ENCODE results near the gene CALY. TPM values are rescaled to one million over a fixed set of nuclear protein-coding genes. Genes with fewer than 3 reads are reported as not detected.
A peak's percentile ranks its signal among the peaks of the same experiment; 100 is the strongest.

The CALY gene
- polyA plus RNA-seq, 1 of the 3 experiments (the other 2 are of a cell fraction): 3.3 TPM

DNA sequence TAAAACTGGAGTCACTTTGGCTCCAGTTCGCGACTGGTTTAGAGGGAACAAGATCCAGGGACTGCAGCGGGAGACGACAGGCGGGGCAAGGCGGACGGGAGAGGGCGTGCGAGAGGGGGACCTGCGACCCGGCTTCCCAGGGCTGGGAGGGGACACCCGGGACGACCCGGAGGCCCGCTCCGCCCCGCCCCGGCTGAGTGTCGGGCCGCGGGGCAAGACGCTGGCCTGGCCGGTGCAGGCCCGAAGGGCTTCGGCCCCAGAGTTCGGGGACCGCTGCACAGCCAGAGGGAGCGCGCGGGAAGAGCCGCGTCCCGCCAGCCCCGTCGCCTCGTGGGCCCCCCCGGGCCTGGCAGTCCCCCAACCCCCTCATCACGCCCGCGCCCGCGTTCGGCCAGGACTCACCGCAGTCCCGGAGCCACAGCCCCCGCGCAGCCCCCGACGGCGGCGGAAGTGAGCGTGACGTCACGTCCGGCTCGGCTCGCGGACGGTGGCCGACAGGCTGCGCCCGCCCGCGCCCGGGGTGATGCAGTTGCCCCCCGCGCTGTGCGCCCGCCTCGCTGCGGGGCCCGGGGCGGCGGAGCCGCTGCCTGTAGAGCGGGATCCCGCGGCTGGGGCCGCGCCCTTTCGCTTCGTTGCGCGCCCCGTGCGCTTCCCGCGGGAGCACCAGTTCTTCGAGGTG, 28.1 kb downstream of the CALY start, which contains the start of the genes TUBGCP2 and ZNF511 (continued):
- no peak; a peak in 1 of 4 replicates for TF ChIP-seq EP300 (IDR thresholded peaks at IDR 0.05; ENCODE audit: borderline replicate concordance in 1 of 2, low read depth in 1 of 2, low read length in 1 of 2)
- TF ChIP-seq MXI1 (IDR thresholded peaks at IDR 0.05; ENCODE audit: low read depth, low read length): no peak
- TF ChIP-seq TCF12 (IDR thresholded peaks at IDR 0.05): no peak
- TF ChIP-seq TEAD4 (IDR thresholded peaks at IDR 0.05; ENCODE audit: borderline replicate concordance, insufficient read depth): no peak
- no peak for TF ChIP-seq RAD21 (IDR thresholded peaks at IDR 0.05; ENCODE audit: low read length)
- no peak for TF ChIP-seq FOSL2 (IDR thresholded peaks at IDR 0.05; ENCODE audit: borderline replicate concordance, low read depth)
- TF ChIP-seq RCOR1 (IDR thresholded peaks at IDR 0.05; ENCODE audit: low read length): no peak
- TF ChIP-seq NRF1 (IDR thresholded peaks at IDR 0.05; ENCODE audit: low read depth, low read length): peak; percentile 45; the same call in 1 of the 2 replicates

DNA sequence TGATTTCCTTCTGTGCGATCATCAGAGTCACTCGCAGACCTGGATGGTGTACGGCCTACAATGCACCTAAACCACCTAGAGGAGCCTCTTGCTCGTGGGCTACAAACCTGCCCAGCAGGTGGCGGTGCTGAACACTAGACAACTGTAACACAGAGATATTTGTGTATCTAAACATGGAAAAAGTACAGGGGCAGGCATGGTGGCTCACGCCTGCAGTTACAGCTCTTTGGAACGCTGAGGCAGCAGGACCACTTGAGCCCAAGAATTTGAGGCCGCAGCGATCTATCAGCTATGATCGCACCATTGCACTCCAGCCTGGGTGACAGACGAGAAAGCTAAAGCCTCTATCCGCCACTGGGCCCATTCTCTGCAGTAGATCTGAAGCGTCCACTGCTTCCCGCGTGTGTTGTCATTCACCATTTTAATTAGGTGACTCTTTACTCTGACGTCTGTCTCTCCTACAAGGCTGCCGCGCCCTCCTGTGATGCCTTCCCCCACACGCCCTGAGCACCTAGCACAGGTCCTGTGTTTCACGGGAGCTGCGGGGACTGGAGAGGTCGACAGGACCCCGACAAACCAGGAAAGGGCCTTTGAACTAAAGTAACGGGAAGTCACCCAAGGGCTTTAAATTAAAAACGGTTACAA, 28.8 kb downstream of the CALY start:
- H3K4me1 ChIP-seq (ENCODE audit: control insufficient read depth in 1 of 2, insufficient read depth in 2 of 2, low read depth in 1 of 2, low read length in 1 of 2): peaks cover 8 to 16% of the 10 kb centered on the region in 2 experiments; a peak in 2 of 4 replicates
- peaks cover 13% of the 10 kb centered on the region for H3F3A ChIP-seq (replicated peaks; ENCODE audit: insufficient read depth)
- peaks cover 60% of the 10 kb centered on the region for H3K79me2 ChIP-seq (ENCODE audit: insufficient read depth)
- no peak overlapping the region for H2AFZ ChIP-seq (ENCODE audit: low read depth)
- H3K9me3 ChIP-seq: no peaks in the 10 kb centered on the region
- peak; percentile 69 for DNase-seq
- TF ChIP-seq RAD21 (IDR thresholded peaks at IDR 0.05; ENCODE audit: low read length): peak; percentile 42
- peak; percentile 64; the same call in 1 of the 2 replicates for TF ChIP-seq MXI1 (IDR thresholded peaks at IDR 0.05; ENCODE audit: low read depth, low read length)
- TF ChIP-seq, protein P1, sequence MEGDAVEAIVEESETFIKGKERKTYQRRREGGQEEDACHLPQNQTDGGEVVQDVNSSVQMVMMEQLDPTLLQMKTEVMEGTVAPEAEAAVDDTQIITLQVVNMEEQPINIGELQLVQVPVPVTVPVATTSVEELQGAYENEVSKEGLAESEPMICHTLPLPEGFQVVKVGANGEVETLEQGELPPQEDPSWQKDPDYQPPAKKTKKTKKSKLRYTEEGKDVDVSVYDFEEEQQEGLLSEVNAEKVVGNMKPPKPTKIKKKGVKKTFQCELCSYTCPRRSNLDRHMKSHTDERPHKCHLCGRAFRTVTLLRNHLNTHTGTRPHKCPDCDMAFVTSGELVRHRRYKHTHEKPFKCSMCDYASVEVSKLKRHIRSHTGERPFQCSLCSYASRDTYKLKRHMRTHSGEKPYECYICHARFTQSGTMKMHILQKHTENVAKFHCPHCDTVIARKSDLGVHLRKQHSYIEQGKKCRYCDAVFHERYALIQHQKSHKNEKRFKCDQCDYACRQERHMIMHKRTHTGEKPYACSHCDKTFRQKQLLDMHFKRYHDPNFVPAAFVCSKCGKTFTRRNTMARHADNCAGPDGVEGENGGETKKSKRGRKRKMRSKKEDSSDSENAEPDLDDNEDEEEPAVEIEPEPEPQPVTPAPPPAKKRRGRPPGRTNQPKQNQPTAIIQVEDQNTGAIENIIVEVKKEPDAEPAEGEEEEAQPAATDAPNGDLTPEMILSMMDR (IDR thresholded peaks at IDR 0.05): peak; percentile 78
- TF ChIP-seq SIN3A (IDR thresholded peaks at IDR 0.05; ENCODE audit: borderline replicate concordance, low read depth, low read length): 0 out of 2 replicates have a peak, but pooled peaks have one; percentile 45
- TF ChIP-seq, protein P2, sequence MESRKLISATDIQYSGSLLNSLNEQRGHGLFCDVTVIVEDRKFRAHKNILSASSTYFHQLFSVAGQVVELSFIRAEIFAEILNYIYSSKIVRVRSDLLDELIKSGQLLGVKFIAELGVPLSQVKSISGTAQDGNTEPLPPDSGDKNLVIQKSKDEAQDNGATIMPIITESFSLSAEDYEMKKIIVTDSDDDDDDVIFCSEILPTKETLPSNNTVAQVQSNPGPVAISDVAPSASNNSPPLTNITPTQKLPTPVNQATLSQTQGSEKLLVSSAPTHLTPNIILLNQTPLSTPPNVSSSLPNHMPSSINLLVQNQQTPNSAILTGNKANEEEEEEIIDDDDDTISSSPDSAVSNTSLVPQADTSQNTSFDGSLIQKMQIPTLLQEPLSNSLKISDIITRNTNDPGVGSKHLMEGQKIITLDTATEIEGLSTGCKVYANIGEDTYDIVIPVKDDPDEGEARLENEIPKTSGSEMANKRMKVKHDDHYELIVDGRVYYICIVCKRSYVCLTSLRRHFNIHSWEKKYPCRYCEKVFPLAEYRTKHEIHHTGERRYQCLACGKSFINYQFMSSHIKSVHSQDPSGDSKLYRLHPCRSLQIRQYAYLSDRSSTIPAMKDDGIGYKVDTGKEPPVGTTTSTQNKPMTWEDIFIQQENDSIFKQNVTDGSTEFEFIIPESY (IDR thresholded peaks at IDR 0.05; ENCODE audit: borderline replicate concordance, low read depth): no peak
- TF ChIP-seq SMC3 (IDR thresholded peaks at IDR 0.05; ENCODE audit: low read depth, low read length): peak; percentile 27; the same call in 1 of the 2 replicates
- no peak for TF ChIP-seq GATA2 (CRISPR knock-in tag; IDR thresholded peaks at IDR 0.05)
- POLR2A ChIA-PET: interaction anchor here (1.5 kb wide), 1 partner anchor 16 kb away, joined by 5 read pairs; no protein-coding TSS in a partner anchor
- no peaks in the 10 kb centered on the region for H3K27me3 ChIP-seq (ENCODE audit: insufficient read depth)
- H3K36me3 ChIP-seq (replicated peaks in 1 of 2; ENCODE audit: control insufficient read depth in 1 of 2, insufficient read depth in 2 of 2, low read length in 1 of 2): peaks cover 11 to 24% of the 10 kb centered on the region in 2 experiments
- H3K27ac ChIP-seq (ENCODE audit: low read depth in 2 of 2, low read length in 1 of 2): peak overlapping the region; percentile 93 to 97
- H3K9ac ChIP-seq: peak overlapping the region; percentile 94
- H3K9me2 ChIP-seq: no peaks in the 10 kb centered on the region
- H3K4me2 ChIP-seq: peak overlapping the region; percentile 96
- WGBS (ENCODE audit: low lambda C conversion rate): 2% methylated on average over 25 of the region's 25 CpGs
- peaks cover 56% of the 10 kb centered on the region for H4K20me1 ChIP-seq (ENCODE audit: insufficient read depth)
- peak overlapping the region; percentile 97 to 98 for H3K4me3 ChIP-seq (ENCODE audit: low read depth in 2 of 2, low read length in 1 of 2)
- CTCF ChIA-PET: interaction anchor here (0.8 to 4.3 kb wide), 23 partner anchors 8 to 572 kb away, joined by 3 to 24 read pairs (median 4); partner anchors contain the start of gene ADAM8

Data from SK-N-SH (cell line).